GM18907 (cell line): ENCODE data around the gene RGPD5.
A peak's percentile ranks its signal among the peaks of the same experiment; 100 is the strongest.
"Not testable (repeated sequence)": the region's sequence is repeated elsewhere in the genome, so short reads cannot be mapped to it uniquely, and the experiment has no call there.

Source experiments
- ATAC-seq: cut with Tn5 transposase; IDR thresholded peaks from one replicate; pipeline ENCODE4 v1.9.1; 2021; ENCODE audit warnings: mild to moderate bottlenecking, moderate library complexity; ENCODE audit not compliant: unreplicated experiment

Gene RGPD5

DNA sequence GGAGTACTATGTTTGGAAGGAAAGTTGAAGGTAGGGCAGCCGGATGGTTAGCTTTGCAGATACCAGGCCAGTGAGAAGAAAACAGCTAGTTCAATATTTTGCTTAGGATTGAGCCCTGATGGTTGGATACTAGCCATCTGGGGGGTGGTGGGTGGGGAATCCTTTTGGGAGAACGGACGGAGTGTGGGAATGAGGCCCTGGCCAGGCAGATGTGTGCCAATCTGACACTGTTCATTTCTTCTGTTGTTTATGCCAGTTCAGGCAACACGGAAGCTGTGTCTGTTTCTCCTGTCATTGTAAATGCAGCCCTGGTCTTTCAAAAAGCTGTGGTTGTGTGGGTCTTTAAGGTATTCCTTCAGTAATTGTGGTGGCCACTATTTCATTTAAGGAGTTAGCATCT lies 96.9 kb downstream of the RGPD5 start:
- not testable (repeated sequence) for ATAC-seq

- ATAC-seq, result not testable (repeated sequence)
Observed at GRCh38 chr2:109893736-109894135, 99.6 kb downstream of the RGPD5 start.

DNA sequence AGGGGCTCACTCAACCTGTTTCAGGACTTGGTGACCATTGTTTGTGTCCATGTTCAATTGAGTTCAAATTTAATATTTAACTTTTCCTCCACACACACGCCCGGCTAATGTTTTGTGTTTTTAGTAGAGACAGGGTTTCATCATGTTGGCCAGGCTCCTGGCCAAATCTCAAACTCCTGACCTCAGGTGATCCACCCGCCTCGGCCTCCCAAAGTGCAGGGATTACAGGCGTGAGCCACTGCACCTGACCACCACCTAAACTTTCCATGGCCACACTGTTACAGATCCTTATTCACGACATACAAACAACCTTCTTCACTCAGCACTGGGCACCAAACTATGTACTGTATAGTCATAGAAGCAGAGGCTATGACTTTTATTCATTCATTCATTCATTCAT lies 100.0 kb downstream of the RGPD5 start:
- ATAC-seq, result not testable (repeated sequence)

GRCh38 chr2:109895090-109895869 lies 101.2 kb downstream of the RGPD5 start:
- ATAC-seq, result not testable (repeated sequence)

- peak; percentile 98 for ATAC-seq
Observed at GRCh38 chr2:109896212-109896611, 102.1 kb downstream of the RGPD5 start.

- not testable (repeated sequence) for ATAC-seq
Observed at GRCh38 chr2:109897769-109898461, 103.8 kb downstream of the RGPD5 start.

DNA sequence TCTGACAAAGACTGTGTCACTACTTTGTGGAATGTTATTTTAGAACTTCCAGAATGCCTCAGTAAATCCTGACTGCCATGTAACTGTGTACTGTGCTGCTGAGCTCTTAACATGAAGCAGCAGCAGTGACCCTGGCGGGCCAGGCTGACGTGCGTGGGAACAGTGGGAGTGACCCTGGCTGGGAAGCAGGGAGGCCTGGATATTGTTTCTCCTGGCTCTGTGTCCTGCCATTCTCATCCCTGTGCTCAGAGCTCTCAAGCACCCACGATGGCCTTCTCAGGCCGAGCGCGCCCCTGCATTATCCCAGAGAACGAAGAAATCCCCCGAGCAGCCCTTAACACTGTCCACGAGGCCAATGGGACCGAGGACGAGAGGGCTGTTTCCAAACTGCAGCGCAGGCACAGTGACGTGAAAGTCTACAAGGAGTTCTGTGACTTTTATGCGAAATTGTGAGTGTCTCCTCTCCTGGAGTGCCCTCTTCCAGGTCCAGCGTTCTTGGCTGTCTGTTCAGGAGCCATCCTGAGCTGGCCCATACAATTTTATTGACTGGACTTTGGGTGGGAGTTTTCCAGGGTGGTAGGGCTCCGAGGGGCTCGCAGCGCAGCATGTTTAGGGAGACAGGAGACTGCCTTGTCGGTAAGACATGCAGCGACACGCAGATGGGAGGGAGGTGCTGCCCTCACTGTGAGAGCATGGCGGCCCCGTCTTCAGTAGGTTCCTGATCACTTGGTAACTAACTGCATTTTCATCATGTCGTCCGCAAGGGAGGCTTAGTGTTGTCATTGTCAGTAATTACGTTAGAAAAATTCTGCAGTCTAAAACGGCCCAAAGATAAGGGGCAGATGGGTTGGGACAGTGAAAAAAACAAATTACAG lies 104.6 kb downstream of the RGPD5 start, which contains the start of gene LIMS3:
LIMS3 (plus strand) TSS at position 227 of the 875 bp plus-strand sequence; CDS start at position 268, 41 bp downstream.
- ATAC-seq, result not testable (repeated sequence)

DNA sequence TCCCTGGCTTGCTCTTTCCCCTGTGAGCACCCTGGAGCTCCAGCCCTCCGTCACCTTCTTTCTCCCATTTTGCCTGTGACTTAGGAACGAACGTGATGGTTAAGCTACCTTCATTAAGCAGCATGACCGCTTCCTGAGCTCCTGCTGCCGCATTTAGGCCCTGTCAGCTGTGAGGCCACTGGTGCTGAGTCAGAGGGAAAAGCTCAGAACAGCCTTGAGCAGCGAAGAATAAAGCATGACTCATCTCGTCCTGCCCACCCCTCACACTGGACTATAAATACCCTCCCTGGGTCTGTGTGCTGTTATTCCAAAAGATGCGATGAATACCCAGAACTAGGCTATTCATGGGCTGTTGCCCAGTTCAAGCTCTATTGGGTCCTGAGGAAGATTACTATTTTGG lies 111.7 kb downstream of the RGPD5 start:
- ATAC-seq, result peak; percentile 86
